Spleen (tissue), 7 donors: Measurements from ENCODE around the gene SDF2L1.

Source experiments
- CTCF ChIP-seq, 11 experiments: fragments of 200-600 bp in 7 of 11; fragments of 450-650 bp in 4 of 11; sonication (generic) in 4 of 11; IDR thresholded peaks in 8 of 11; conservative IDR thresholded peaks in 3 of 11; 1 replicate in 7 of 11; 2 replicates in 4 of 11; pipeline versions ENCODE4 v1.4.0 to v1.8.0; 2016 to 2021; ENCODE audit warnings: antibody characterized with exemption in 11 of 11, inconsistent platforms in 4 of 11, mild to moderate bottlenecking in 1 of 11
- POLR2AphosphoS5 ChIP-seq, 3 donors: sonication (generic); formaldehyde crosslinking; IDR thresholded peaks; one replicate each; pipeline ENCODE4 v1.5.1; 2017; ENCODE audit warnings: antibody characterized with exemption in 3 of 3
- donor health status: DM: no; HTN: no; CAD: no; lungs with moderate emphysema.
- donor health status: DM: no; HTN: no; CAD: no.
- donor health status: DM: no; HTN: no; CAD: no.

GRCh38 chr22:21623648-21623970, 18.5 kb upstream of the SDF2L1 start:
- TF ChIP-seq CTCF (IDR thresholded peaks at IDR 0.05 in 8 of 11, conservative IDR thresholded peaks at IDR 0.05 in 3 of 11) (no peak), POLR2AphosphoS5 (IDR thresholded peaks at IDR 0.05) (peak in 1 of 3 donors; percentile 64)
